GM20431 (cell line): ENCODE results near the gene HELZ.
"Not testable (repeated sequence)": the region's sequence is repeated elsewhere in the genome, so short reads cannot be mapped to it uniquely, and the experiment has no call there.

Experiments
- in situ Hi-C: fragments of 300-500 bp; cut with MseI, MboI; formaldehyde crosslinking; loops from one replicate; pipeline ENCODE4 v1.15.0; 2020; ENCODE audit warnings: low sequenced_read_pairs; ENCODE audit not compliant: unreplicated experiment

The HELZ gene

GRCh38 chr17:67046398-67046797 is 198.6 kb downstream of the HELZ start:
- in situ Hi-C loops = no loop called here

- in situ Hi-C loops = no loop called here
Measured at GRCh38 chr17:67044940-67045339, 200.1 kb downstream of the HELZ start.

- in situ Hi-C loops = no loop called here
Measured at GRCh38 chr17:67044016-67044772, 200.8 kb downstream of the HELZ start, which contains the start of gene CACNG1. Gene CACNG1 (plus strand): TSS chr17:67044554. CDS start chr17:67044661, 107 bp downstream.

- in situ Hi-C loops = no loop called here
Measured at GRCh38 chr17:67043283-67043682, 201.7 kb downstream of the HELZ start.

GRCh38 chr17:67041941-67042899 is 202.8 kb downstream of the HELZ start:
- in situ Hi-C loops = no loop called here

- in situ Hi-C loops = no loop called here
Measured at GRCh38 chr17:67041531-67041930, 203.5 kb downstream of the HELZ start.

DNA sequence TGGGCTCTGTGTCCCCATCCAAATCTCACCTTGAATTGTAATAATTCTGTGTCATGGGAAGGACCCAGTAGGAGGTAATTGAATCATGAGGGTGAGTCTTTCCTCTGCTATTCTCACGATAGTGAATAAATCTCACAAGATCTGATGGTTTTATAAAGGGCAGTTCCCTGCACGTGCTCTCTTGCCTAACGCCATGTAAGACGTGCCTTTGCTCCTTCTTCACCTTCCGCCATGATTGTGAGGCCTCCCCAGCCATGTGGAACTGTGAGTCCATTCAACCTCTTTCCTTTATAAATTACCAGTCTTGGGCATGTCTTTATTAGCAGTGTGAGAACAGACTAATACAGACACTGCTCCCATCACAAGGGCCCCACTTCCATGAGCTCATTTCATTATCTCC is 203.9 kb downstream of the HELZ start:
- in situ Hi-C loops = not testable (repeated sequence)

- in situ Hi-C loops = no loop called here
Measured at GRCh38 chr17:67040652-67041051, 204.3 kb downstream of the HELZ start.

GRCh38 chr17:67038861-67039365 is 206.1 kb downstream of the HELZ start:
- in situ Hi-C loops = no loop called here

DNA sequence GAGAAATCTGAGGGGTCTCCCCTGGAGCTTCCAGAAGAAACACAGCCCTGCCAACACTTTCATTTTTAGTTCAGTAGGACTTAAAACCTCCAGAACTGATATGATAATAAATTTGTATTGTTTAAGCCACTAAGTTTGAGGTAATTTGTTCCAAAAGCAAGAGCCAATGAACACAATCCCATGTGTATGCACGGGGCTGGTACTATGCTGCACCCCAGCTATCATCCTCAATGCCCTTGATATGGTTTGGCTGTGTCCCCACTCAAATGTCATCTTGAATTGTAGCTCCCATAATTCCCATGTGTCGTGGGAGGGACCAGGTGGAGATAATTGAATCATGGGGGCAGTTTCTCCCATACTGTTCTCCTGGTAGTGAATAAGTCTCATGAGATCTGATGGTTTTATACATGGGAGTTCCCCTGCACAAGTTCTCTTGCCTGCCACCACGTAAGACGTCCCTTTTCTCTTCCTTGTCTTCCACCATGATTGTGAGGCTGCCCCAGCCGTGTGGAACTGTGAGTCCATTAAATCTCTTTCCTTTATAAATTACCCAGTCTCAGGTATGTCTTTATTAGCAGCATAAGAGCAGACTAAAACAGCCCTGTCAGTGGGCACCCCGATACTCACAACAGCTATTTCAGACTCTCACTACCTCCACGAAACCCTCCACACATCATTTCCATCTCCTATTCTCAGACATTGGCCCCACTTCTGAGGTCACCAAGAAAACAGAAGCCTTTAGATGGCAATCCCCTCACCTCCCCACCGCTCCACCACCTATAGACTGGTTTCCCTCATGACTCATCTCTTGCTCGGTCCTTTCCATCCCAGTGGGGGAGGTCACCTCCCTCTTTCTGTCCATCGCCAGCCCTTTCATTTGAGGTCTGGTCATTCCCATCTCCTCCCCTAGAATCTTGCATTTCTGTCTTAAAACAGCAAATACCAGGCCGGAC is 209.6 kb downstream of the HELZ start:
- in situ Hi-C loops = no loop called here

DNA sequence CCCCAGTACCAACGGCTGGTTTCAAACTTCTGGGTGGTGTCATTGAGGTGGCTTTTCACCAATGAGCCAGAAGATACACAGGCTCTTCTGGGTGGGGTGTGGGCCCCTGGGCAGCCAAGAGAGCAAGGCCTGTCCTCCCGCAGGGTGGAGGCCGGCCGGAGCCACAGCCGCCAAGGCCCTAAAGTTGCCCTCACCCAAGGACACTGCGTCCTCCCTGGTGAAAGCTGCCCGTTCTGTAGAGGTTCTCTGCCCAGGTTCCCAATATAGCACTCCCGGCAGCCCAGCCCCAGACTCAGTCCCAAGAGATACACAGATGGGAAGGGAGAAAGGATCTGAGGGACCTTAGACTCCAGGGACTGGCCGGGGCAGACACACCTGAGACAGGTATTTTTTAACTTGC is 211.4 kb downstream of the HELZ start:
- in situ Hi-C loops = no loop called here

- in situ Hi-C loops = no loop called here
Measured at GRCh38 chr17:67032985-67033384, 212.0 kb downstream of the HELZ start.

DNA sequence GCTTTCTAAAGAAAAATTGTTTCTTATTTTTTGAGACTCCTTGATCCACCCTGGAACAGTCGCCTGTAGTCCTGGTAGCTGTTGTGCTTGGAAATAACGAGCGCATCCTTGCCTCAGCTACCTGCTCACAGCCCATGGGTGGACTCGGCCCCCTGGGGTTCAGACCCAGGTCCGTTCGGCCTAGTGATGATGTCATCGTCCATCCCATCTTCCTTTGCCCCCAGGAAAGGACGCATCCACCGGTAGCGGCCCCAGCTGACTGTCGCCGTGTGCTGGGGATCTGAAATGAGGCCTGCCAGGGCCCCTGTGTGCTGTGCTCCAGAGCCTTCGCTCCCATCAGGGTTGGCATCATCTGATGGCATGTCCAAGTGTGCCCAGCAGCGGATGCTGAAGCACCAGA is 212.6 kb downstream of the HELZ start:
- in situ Hi-C loops = no loop called here

- in situ Hi-C loops = no loop called here
Measured at GRCh38 chr17:67030641-67031040, 214.4 kb downstream of the HELZ start.

- in situ Hi-C loops = no loop called here
Measured at GRCh38 chr17:67027031-67027628, 217.9 kb downstream of the HELZ start.

DNA sequence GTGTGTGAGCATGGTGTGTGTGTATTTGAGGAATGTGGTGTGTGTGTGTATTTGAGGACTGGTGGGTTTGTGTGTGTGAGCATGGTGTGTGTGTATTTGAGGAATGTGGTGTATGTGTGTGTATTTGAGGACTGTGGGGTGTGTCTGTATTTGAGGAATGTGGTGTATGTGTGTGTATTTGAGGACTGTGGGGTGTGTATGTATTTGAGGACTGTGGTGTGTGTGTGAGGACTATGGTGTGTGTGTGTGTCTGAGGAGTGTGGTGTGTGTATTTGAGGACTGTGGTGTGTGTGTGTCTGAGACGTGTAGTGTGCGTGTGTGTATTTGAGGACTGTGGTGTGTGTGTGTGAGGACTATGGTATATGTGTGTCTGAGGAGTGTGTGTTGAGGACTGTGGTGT is 218.7 kb downstream of the HELZ start:
- in situ Hi-C loops = no loop called here

GRCh38 chr17:67025216-67025792 is 219.7 kb downstream of the HELZ start:
- in situ Hi-C loops = no loop called here

DNA sequence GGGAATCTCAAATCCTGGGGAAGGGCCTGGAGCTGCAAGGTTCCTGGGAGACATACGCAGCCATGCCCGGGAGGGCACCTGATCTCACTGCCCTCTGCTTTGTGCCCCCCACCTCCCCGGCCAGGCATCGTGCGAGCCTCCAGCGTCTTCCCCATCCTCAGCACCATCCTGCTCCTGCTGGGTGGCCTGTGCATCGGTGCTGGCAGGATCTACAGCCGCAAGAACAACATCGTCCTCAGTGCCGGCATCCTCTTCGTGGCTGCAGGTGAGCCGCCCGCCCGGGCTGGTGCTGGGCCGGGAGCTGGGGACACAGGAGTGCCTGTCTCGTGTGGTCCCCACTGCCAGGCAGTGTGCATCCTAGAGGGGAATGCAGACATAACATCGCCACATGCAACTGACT is 220.3 kb downstream of the HELZ start:
- in situ Hi-C loops = no loop called here

- in situ Hi-C loops = no loop called here
Measured at GRCh38 chr17:67022451-67022810, 222.6 kb downstream of the HELZ start.
